HEK293 (cell line): ENCODE data around the gene UGT1A7.

Experiments used
- CTCF ChIA-PET: fragments of 350-600 bp; formaldehyde crosslinking; extraction: SDS; loops from one replicate; lab custom pipeline; 2021; ENCODE audit warnings: antibody characterized with exemption; lab: Yijun Ruan, JAX
- POLR2A ChIA-PET: fragments of 300-600 bp; formaldehyde crosslinking; extraction: SDS; loops from one replicate; lab custom pipeline; 2020; ENCODE audit warnings: antibody characterized with exemption, inconsistent platforms; lab: Yijun Ruan, JAX
- H3K27ac ChIP-seq: fragments of 200-500 bp; sonication (Bioruptor generic); 2 replicates; pipeline ENCODE4 v1.5.1; 2014; ENCODE audit warnings: low read depth, low read length, control low read depth, inconsistent platforms; ENCODE audit errors: extremely low read depth
- H3K36me3 ChIP-seq, 2 experiments: fragments of 200-500 bp in 1 of 2; sonication (Bioruptor generic) in 1 of 2; 1 replicate in 1 of 2; 2 replicates in 1 of 2; pipeline ENCODE4 v1.5.1; 2014 to 2017; ENCODE audit warnings: inconsistent platforms in 2 of 2, low read length in 2 of 2; ENCODE audit not compliant: control insufficient read depth in 2 of 2, insufficient read depth in 1 of 2
- H3K4me1 ChIP-seq: fragments of 200-500 bp; sonication (Bioruptor generic); 2 replicates; pipeline ENCODE4 v1.5.1; 2014; ENCODE audit warnings: mild to moderate bottlenecking, low read length, inconsistent platforms; ENCODE audit not compliant: control insufficient read depth, insufficient read depth
- H3K4me3 ChIP-seq: 2 replicates; pipeline ENCODE4 v1.5.1; 2011; ENCODE audit warnings: low read depth, mild to moderate bottlenecking, control low read depth, low read length, moderate library complexity
- H3K9me3 ChIP-seq: fragments of 200-500 bp; sonication (Bioruptor generic); 2 replicates; pipeline ENCODE4 v1.5.1; 2014; ENCODE audit warnings: low read depth, low read length, inconsistent platforms; ENCODE audit not compliant: control insufficient read depth, insufficient read depth
- GLIS2 ChIP-seq: fragments of 450-650 bp; formaldehyde crosslinking; IDR thresholded peaks from 2 replicates; pipeline ENCODE4 v1.5.1; 2016; ENCODE audit warnings: missing biosample characterization, missing genetic modification characterization
- SCRT1 ChIP-seq: fragments of 450-650 bp; formaldehyde crosslinking; IDR thresholded peaks from 2 replicates; pipeline ENCODE4 v1.5.1; 2016; ENCODE audit warnings: missing biosample characterization, missing genetic modification characterization, borderline replicate concordance
- YY1 ChIP-seq: fragments of 450-650 bp; formaldehyde crosslinking; IDR thresholded peaks from 2 replicates; pipeline ENCODE4 v1.5.1; 2018; ENCODE audit warnings: missing biosample characterization, missing genetic modification characterization
- ZBTB17 ChIP-seq: fragments of 450-650 bp; formaldehyde crosslinking; IDR thresholded peaks from 2 replicates; pipeline ENCODE4 v1.5.1; 2016; ENCODE audit warnings: missing biosample characterization, missing genetic modification characterization
- ZNF146 ChIP-seq: fragments of 450-650 bp; formaldehyde crosslinking; IDR thresholded peaks from 2 replicates; pipeline ENCODE4 v1.5.1; 2016; ENCODE audit warnings: missing biosample characterization, missing genetic modification characterization
- ZNF16 ChIP-seq: fragments of 450-650 bp; formaldehyde crosslinking; IDR thresholded peaks from 2 replicates; pipeline ENCODE4 v1.5.1; 2016; ENCODE audit warnings: low read depth, missing biosample characterization, missing genetic modification characterization
- ZNF24 ChIP-seq: fragments of 450-650 bp; formaldehyde crosslinking; IDR thresholded peaks from 2 replicates; pipeline ENCODE4 v1.5.1; 2016; ENCODE audit warnings: missing biosample characterization, missing genetic modification characterization
- ZNF549 ChIP-seq: fragments of 450-650 bp; IDR thresholded peaks from 2 replicates; pipeline ENCODE4 v1.5.1; 2018; ENCODE audit warnings: missing biosample characterization, missing genetic modification characterization, mild to moderate bottlenecking, inconsistent platforms, moderate library complexity
- ZNF660 ChIP-seq: fragments of 450-650 bp; IDR thresholded peaks from 2 replicates; pipeline ENCODE4 v1.5.1; 2018; ENCODE audit warnings: missing biosample characterization, mild to moderate bottlenecking, missing genetic modification characterization
- ZNF664 ChIP-seq: fragments of 450-650 bp; formaldehyde crosslinking; IDR thresholded peaks from 2 replicates; pipeline ENCODE4 v1.5.1; 2016; ENCODE audit warnings: missing biosample characterization, missing genetic modification characterization
- ZNF701 ChIP-seq: fragments of 450-650 bp; formaldehyde crosslinking; IDR thresholded peaks from 2 replicates; pipeline ENCODE4 v1.5.1; 2016; ENCODE audit warnings: missing biosample characterization, missing genetic modification characterization
- ZNF707 ChIP-seq: fragments of 450-650 bp; formaldehyde crosslinking; IDR thresholded peaks from 2 replicates; pipeline ENCODE4 v1.5.1; 2016; ENCODE audit warnings: missing biosample characterization, missing genetic modification characterization
- ZSCAN23 ChIP-seq: fragments of 450-650 bp; formaldehyde crosslinking; IDR thresholded peaks from 2 replicates; pipeline ENCODE4 v1.5.1; 2016; ENCODE audit warnings: missing biosample characterization, missing genetic modification characterization
- TF ChIP-seq, protein P1 (sequence below): fragments of 450-650 bp; formaldehyde crosslinking; IDR thresholded peaks from 2 replicates; pipeline ENCODE4; 2016; ENCODE audit warnings: missing biosample characterization, missing genetic modification characterization
- TF ChIP-seq, protein P2 (sequence below): fragments of 450-650 bp; formaldehyde crosslinking; conservative IDR thresholded peaks from 2 replicates; pipeline ENCODE4 v1.5.1; 2016; ENCODE audit warnings: low read depth, missing biosample characterization, missing genetic modification characterization
- TF ChIP-seq, protein P3 (sequence below): fragments of 450-650 bp; formaldehyde crosslinking; IDR thresholded peaks from 2 replicates; pipeline ENCODE4 v1.5.1; 2016; ENCODE audit warnings: missing biosample characterization, missing genetic modification characterization, low read depth
- TF ChIP-seq, protein P4 (sequence below): fragments of 450-650 bp; formaldehyde crosslinking; IDR thresholded peaks from 2 replicates; pipeline ENCODE4 v1.5.1; 2016; ENCODE audit warnings: missing biosample characterization, missing genetic modification characterization

Gene UGT1A7

DNA sequence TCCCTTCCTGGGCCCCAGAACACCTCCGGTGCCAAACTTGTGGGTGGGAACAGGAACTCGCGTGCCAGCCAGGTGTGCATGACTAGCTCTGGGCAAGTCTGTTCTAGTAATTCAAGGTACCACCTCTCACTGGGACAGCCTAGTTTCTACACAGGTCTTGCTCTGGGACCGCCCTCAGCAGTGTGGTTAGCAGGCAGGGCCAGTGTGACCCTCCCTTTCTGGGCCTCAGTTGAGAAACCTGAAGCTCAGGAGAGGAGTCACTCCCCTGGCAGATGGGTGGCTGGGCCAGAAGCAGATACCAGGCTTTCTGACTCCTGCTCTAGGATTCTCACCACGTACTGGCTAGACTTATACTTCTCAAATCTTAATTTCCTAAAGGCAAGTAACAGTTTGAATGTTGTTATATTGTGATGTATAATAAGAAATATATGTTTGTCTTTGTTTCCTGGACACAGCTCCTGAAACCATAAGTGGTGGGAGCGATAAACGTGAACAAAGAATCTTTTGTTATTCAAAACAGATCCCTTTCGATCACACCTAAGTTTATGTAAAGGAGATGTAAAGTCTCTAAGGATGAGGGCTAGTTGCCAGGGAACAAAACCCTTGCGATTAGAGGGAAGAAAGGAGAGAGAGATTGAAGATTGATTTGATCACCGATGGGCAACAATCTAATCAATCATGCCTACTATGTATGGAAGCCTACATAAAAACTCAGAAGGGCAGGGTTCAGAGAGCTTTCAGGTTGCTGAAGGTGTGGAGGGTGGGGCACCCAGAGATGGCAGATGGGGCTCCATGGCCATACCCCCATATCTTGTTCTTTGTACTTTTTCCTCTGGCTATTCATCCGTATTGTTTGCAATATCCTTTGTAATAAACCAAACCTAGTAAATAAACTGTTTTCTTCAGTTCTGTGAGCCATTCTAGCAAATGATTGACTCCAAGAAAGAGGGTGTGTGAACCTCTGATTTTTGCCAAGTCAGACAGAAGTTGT lies 10.0 kb downstream of the UGT1A7 start (continued):
- no peak for TF ChIP-seq ZBTB17 (tag by site-specific recombination)

DNA sequence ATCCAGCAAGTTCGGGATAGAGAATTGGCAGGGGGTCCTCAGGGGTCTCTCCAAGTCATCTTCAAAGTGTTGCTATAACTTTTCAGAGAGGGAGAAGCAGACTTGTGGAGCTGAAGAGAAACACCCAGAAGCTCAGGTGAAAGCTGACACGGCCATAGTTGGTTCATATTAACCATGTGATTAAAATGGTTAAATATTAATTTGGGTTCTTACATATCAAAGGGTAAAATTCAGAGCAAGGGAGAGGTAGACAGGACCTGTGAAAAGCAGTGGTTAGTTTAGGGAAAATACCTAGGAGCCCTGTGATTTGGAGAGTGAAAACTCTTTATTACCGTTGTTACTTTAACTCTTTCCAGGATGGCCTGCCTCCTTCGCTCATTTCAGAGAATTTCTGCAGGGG lies 10.9 kb downstream of the UGT1A7 start, which contains the start of gene UGT1A6:
UGT1A6 (plus strand) TSS at position 243 of the 400 bp plus-strand sequence; CDS start at position 358, 115 bp downstream.
- Histone ChIP-seq H3K4me1 (no peaks in the 10 kb centered on the region), H3K9me3 (no peaks in the 10 kb centered on the region), H3K4me3 (no peak within 1 kb of the TSS), H3K27ac (no peak within 1 kb of the TSS), H3K36me3 (no peaks in the 10 kb centered on the region)
- TF ChIP-seq ZNF16 (tag by site-specific recombination) (no peak), GLIS2 (tag by site-specific recombination) (no peak), ZSCAN23 (tag by site-specific recombination) (no peak), YY1 (tag by site-specific recombination) (no peak), ZNF24 (tag by site-specific recombination) (no peak), ZNF701 (tag by site-specific recombination) (no peak), ZNF660 (tag by site-specific recombination) (no peak), ZNF707 (tag by site-specific recombination) (no peak), ZNF549 (no peak)
- TF ChIP-seq, protein P1, sequence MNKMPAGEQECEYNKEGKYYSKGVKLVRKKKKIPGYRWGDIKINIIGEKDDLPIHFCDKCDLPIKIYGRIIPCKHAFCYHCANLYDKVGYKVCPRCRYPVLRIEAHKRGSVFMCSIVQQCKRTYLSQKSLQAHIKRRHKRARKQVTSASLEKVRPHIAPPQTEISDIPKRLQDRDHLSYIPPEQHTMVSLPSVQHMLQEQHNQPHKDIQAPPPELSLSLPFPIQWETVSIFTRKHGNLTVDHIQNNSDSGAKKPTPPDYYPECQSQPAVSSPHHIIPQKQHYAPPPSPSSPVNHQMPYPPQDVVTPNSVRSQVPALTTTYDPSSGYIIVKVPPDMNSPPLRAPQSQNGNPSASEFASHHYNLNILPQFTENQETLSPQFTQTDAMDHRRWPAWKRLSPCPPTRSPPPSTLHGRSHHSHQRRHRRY (tag by site-specific recombination): no peak
- TF ChIP-seq, protein P2, sequence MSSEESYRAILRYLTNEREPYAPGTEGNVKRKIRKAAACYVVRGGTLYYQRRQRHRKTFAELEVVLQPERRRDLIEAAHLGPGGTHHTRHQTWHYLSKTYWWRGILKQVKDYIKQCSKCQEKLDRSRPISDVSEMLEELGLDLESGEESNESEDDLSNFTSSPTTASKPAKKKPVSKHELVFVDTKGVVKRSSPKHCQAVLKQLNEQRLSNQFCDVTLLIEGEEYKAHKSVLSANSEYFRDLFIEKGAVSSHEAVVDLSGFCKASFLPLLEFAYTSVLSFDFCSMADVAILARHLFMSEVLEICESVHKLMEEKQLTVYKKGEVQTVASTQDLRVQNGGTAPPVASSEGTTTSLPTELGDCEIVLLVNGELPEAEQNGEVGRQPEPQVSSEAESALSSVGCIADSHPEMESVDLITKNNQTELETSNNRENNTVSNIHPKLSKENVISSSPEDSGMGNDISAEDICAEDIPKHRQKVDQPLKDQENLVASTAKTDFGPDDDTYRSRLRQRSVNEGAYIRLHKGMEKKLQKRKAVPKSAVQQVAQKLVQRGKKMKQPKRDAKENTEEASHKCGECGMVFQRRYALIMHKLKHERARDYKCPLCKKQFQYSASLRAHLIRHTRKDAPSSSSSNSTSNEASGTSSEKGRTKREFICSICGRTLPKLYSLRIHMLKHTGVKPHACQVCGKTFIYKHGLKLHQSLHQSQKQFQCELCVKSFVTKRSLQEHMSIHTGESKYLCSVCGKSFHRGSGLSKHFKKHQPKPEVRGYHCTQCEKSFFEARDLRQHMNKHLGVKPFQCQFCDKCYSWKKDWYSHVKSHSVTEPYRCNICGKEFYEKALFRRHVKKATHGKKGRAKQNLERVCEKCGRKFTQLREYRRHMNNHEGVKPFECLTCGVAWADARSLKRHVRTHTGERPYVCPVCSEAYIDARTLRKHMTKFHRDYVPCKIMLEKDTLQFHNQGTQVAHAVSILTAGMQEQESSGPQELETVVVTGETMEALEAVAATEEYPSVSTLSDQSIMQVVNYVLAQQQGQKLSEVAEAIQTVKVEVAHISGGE (tag by site-specific recombination): no peak
- ChIA-PET POLR2A (no interaction called here), CTCF (no interaction called here)

DNA sequence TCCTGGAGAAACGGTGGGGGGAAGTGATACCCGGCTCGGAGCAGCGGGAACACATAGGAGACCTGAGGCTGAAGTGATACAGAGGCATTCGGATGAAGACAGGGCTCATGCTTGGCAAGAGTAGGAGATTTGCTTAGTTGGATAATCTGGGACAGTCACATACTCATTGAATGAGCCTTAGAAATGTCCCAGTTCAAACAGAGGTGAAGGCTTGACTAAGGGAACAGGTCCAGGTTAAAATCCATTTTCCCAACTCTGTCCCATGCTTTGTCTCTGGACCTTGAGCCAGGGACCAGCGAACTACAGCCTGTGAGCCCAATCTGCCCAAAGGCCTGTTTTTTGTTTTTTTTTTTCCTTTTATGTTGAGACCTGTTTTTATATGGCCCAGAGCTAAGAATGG lies 12.3 kb downstream of the UGT1A7 start:
- Histone ChIP-seq H3K4me3 (no peak overlapping the region), H3K9me3 (no peaks in the 10 kb centered on the region), H3K27ac (no peak overlapping the region), H3K4me1 (no peaks in the 10 kb centered on the region), H3K36me3 (no peaks in the 10 kb centered on the region)
- ChIA-PET POLR2A (no interaction called here), CTCF (no interaction called here)
- TF ChIP-seq SCRT1 (no peak), ZNF146 (tag by site-specific recombination) (no peak), ZNF664 (tag by site-specific recombination) (no peak)
- TF ChIP-seq, protein P3, sequence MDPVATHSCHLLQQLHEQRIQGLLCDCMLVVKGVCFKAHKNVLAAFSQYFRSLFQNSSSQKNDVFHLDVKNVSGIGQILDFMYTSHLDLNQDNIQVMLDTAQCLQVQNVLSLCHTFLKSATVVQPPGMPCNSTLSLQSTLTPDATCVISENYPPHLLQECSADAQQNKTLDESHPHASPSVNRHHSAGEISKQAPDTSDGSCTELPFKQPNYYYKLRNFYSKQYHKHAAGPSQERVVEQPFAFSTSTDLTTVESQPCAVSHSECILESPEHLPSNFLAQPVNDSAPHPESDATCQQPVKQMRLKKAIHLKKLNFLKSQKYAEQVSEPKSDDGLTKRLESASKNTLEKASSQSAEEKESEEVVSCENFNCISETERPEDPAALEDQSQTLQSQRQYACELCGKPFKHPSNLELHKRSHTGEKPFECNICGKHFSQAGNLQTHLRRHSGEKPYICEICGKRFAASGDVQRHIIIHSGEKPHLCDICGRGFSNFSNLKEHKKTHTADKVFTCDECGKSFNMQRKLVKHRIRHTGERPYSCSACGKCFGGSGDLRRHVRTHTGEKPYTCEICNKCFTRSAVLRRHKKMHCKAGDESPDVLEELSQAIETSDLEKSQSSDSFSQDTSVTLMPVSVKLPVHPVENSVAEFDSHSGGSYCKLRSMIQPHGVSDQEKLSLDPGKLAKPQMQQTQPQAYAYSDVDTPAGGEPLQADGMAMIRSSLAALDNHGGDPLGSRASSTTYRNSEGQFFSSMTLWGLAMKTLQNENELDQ: no peak
- TF ChIP-seq, protein P4, sequence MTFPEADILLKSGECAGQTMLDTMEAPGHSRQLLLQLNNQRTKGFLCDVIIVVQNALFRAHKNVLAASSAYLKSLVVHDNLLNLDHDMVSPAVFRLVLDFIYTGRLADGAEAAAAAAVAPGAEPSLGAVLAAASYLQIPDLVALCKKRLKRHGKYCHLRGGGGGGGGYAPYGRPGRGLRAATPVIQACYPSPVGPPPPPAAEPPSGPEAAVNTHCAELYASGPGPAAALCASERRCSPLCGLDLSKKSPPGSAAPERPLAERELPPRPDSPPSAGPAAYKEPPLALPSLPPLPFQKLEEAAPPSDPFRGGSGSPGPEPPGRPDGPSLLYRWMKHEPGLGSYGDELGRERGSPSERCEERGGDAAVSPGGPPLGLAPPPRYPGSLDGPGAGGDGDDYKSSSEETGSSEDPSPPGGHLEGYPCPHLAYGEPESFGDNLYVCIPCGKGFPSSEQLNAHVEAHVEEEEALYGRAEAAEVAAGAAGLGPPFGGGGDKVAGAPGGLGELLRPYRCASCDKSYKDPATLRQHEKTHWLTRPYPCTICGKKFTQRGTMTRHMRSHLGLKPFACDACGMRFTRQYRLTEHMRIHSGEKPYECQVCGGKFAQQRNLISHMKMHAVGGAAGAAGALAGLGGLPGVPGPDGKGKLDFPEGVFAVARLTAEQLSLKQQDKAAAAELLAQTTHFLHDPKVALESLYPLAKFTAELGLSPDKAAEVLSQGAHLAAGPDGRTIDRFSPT (tag by site-specific recombination): no peak
